Peyer's patch (tissue), 4 donors: ENCODE measurements around the gene ASAP2.

Experiments
- POLR2A ChIP-seq, 2 donors: fragments of 450-650 bp; IDR thresholded peaks; one replicate each; pipeline ENCODE4 v1.5.1; 2017; ENCODE audit warnings: antibody characterized with exemption in 2 of 2, mild to moderate bottlenecking in 2 of 2, moderate library complexity in 2 of 2
- TF ChIP-seq, protein P1 (sequence below), 6 experiments: fragments of 450-650 bp in 4 of 6; fragments of 200-600 bp in 2 of 6; sonication (generic) in 1 of 6; IDR thresholded peaks; one replicate each; pipeline ENCODE4 v1.5.1; 2017 to 2019; ENCODE audit warnings: antibody characterized with exemption in 6 of 6, mild to moderate bottlenecking in 3 of 6, moderate library complexity in 1 of 6

DNA sequence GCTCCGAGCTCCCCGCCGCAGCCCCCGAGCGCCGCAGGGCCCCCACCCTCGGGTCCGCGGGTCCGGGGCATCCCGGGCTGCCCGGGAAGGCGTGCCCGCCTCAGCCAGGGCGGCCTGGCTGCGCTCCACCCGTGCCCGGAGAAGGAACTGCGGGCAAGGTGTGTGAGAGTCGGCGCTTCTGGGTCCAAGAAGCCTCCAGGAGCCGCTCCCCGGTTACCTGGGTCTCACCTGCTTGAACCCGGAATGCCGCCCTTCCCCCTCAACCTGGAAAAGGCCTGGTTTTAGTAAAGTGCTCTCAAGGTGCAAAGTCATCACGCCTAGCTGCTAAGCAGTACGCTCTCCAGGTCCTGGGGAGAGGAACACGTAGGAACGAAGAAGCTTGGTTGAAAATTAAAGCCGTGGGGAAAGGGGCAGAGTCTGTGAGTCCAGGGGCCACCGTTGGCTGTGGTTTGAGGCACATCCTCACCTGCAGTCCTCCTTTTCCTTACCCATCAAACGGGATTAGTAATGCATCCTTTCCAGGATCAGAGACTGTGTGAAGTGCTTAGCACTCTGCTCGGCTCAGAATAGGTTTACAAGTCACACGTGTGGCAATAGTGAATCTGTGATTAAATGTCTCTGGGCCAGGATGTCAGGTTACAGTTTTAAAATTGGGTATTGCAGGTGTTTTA, 1.2 kb downstream of the ASAP2 start:
- TF ChIP-seq, protein P1, sequence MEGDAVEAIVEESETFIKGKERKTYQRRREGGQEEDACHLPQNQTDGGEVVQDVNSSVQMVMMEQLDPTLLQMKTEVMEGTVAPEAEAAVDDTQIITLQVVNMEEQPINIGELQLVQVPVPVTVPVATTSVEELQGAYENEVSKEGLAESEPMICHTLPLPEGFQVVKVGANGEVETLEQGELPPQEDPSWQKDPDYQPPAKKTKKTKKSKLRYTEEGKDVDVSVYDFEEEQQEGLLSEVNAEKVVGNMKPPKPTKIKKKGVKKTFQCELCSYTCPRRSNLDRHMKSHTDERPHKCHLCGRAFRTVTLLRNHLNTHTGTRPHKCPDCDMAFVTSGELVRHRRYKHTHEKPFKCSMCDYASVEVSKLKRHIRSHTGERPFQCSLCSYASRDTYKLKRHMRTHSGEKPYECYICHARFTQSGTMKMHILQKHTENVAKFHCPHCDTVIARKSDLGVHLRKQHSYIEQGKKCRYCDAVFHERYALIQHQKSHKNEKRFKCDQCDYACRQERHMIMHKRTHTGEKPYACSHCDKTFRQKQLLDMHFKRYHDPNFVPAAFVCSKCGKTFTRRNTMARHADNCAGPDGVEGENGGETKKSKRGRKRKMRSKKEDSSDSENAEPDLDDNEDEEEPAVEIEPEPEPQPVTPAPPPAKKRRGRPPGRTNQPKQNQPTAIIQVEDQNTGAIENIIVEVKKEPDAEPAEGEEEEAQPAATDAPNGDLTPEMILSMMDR (IDR thresholded peaks at IDR 0.05) = peak in 1 of 6 experiments; percentile 9
- peak; percentile 37 to 41 for TF ChIP-seq POLR2A (IDR thresholded peaks at IDR 0.05)
